COR-L47 (cell line): ENCODE data around the gene SPTB.
A peak's percentile ranks its signal among the peaks of the same experiment; 100 is the strongest.

Experiments used
- DNase-seq: peaks from one replicate; lab custom pipeline; 2025; lab: John Stamatoyannopoulos, UW

Gene SPTB

DNA sequence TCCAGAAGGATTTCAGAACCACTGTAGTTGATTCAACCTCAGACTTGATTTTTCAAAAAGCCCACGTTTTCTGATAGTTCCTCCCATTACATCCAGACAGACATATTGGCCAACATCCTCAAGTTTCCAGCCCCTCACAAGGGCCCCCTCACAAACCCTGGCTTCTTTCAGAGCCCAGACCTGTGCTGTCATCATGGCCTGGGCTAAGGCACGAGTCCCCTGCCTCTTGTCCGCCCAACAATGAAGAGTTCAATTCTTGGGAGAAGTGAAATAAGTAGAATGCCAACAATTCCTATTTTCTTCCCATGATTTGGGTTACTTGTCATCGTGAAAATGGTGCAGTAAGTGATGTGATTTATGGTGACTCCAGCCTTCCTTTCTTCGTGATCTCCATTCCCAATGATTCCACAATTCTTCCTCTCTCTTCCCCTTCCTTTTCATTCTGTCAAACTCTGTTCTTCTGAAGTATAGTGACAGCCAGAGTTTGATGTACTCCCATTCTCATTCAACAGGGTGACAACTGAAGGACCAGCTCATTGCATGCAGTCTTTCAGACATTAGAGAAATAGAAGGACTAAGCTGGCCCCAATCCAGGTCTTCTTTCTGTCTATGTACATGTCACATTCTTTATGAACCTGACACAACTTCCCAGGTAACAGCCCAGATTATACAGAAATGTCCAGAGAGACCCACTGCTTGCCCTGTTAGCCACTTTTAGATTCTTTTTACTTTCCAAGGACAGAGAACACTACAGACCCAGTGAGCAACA is 29.2 kb downstream of the SPTB start:
- DNase-seq: no peak

DNA sequence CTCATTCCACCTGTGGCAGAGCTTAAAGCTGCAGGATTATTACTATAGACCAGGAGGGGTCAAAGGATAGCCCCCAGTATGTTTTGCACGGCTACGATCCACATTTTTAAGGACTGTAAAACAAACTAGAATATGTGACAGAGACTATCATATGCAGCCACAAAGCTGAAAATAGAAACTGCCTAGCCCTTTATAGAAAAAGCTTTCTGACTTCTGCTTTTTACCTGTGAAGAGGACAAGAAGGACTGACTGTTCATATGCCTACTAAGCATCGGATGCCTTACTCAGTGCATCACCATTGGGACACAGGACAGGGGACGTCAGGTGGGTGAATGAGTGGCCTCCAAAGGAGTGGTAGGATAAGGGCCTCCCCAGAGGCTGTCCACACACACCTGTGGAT is 29.8 kb downstream of the SPTB start:
- no peak for DNase-seq

DNA sequence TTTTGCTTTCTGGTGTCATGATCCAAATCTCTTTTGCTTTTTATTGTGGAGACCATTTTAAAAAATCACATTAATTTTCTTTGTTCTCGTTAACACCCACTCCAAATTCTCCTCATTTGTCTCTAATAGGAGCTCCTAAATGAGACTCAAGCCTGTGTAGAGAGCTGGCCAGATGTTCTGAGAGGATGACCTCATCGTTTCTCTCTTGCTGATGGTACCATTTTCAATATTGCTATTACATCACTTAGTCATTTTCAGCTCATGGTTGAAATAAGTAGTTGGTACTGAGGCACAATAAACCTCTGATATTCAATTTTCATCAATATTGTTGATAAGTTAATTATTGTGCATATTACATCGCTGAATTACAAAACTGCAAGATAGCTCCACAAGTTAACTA is 31.5 kb downstream of the SPTB start:
- DNase-seq: no peak

DNA sequence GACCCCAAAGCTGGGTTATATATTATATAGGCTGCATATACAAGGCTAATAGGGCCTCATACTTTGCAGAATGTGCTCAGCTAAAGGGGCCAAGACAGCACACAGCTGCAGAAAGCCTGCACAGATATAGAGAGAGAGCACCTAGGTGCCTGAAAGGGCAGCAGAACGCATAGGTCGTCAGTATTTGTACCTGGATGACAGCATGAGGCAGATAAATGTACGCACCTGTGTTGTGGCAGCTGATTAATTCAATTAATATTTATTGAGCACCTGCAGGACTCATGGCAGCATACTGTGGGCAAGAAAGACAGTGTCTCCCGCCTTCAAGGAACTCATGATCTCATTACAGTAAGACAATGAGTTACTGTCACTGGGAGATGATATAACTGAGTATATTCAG is 33.4 kb downstream of the SPTB start:
- DNase-seq: no peak

DNA sequence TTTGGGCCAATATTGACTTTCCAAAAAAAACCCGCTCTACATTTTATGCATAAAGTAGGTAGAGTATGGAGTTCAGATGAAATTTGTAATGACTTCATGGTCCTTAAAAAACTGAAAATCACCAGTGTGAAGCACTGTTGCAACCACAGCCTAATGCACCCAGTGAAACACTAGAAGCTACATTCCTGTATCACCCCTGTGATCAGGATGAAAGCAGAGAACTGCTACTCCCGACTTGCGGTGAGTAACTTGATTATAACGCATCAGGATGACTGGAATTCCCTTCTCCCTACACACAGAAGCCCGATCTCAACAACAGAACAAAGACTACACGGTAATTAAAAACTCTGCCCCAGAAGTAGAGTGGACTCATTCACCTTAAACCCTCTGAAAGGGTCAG is 33.8 kb downstream of the SPTB start:
- no peak for DNase-seq

DNA sequence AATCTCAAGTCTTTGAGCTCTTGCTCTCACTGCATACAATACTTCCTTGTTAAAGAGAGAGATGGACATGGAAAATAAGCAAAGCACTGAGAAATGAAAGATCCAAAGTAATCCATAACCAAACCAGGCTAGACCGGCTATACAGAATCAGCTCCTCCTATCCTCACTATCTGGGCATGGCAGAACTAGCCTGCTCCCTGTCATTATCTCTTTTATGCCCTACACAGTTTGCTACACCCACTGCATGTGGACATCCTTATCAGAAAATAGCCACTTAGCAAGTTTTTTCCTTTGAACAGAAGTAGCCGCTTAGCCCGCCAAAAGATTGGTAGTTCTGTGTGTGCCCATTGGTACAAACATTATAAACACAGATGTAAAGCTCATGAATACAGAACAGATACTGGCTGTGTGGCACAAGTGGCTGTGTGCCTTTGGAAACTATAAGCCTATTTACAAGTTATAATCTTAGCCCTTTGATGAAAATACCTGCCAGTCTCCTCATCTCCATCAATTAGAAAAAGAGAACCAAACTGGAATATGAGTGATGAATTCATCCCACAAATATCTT is 34.7 kb downstream of the SPTB start:
- no peak for DNase-seq

DNA sequence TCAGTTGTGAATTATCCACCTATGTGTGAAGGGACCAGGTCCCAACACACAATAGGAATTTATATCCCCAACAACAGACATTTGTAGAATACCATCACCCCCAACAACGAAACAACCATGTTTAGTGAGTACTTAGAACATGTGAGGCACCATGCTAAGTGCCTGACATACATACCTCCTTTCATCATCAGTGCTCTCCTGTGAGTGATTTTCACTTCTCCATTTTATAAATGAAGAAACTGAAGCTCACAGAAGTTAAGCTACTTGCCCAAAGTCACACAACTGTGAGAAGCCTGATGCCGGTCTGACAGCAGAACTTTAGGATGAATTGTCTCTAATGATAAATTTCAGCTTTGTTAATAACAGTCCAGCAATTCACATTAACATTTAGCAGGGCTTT is 35.4 kb downstream of the SPTB start:
- DNase-seq: no peak

DNA sequence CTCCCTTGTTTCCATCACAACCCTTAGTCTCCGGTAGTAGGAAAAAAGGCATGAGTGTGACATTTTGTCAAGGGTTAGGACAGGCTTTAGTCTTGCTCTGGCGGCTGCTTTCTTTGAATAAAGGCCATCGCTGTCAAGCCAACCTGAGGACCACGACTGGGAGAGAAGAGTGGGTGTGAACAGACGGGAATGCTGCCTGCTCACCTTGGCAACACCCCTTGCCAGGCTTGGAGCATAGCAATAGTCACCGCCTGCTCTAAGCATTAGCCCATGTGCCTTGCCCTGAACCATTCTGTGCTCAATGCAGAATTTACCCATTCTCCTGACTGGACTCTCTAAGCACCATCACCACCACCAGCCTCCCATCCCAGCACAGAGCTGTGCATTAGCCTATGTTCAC is 36.2 kb downstream of the SPTB start:
- DNase-seq: no peak

DNA sequence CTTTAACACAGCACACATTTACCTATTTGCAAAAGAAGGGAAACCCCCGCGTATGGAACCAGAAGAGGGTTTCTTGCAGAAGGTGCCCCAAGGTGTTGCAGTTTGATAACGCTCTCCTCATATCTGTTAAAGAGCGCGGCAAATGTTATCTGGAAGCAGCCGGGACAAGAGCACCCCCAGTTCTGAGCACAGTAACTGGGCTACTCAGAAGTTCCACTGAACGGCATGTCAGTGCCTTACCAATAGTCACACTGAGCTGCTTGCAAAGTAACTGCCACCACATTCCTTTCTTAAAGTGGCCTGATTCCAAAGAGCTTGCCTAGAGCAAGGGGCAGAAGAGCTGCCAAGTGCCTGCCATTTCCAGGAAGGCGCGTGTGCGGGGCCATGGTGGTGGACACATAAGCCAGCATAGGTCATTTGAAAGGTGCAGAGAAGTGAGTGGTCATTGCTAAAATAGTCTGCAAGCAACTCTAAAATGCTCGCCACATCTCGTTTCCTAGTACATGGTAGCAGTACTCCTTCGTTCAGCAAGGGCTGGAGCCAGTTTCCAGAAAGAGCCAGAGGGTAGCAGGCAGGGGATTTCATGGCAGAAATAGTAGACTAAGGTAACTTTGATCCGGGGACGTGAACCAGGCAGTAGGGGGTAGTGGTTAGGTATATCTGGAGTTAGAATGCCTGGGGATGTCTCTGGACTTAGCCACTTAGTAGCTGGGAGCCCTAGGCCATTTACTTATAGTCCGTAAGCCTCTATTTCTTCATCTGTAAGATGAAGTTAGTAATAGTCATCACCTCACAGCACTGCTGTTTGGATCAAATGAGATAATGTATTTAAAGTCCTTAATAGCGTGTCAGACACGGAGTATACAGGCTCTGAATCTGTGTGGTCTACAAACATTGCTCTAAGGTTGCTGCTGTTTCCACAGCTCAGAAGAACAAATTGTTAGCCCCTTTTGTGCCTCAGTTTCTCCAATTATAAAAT is 37.6 kb downstream of the SPTB start:
- DNase-seq: no peak

DNA sequence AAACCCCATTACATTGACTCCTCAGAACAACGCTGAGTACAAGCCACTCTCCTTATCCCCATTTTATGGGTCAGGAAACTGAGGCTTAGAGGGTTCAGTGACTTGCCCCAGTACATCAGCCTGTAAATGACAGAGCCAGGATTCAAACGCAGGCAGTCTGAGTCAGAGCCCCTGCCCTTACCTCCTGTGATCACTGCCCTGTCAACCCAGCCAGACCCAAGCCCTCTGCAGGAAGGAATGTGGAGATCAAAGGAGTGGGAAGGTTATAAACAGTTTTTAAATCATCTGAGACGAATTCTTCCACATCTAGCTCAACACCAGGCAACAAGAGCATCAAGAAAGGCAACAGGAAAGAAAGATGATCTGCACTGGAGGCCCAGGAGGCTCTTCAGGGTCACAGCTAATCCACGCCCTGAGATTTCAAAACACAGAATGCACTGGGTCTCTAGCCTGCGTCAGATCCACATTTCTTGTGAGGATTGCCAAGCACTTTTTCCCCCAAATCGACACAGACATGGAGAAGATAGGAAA is 38.5 kb downstream of the SPTB start:
- no peak for DNase-seq

DNA sequence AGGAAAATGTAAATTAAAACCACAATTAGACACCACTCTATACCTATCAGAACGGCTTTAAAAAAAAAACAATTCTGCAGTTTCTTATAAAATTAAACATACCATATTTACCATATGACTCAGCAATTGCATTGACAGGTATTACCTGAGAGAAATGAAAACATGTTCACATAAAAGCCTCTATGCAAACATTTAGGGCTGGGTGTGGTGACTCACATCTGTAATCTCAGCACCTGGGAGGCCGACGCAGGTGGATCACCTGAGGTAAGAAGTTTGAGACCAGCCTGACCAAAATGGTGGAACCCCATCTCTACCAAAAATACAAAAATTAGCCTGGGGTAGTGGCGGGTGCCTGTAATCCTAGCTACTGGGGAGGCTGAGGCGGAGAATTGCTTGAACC is 41.1 kb downstream of the SPTB start:
- no peak for DNase-seq

DNA sequence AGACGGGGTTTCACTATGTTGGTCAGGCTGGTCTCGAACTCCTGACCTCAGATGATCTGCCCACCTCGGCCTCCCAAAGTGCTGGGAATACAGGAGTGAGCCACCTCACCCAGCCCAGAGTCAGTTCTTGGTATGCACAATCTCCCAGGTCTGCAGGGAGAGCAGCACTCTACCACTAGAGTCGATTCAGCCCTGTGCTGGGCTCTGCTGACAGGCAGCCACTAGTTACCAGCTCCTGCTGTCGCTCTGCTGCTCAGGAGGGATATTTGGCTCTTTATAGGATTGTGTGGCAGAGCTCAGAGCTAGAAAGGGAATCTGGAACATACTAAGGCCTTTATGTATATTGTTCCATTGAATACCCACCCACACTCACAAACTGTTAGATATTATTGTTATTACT is 44.3 kb downstream of the SPTB start:
- DNase-seq: no peak

DNA sequence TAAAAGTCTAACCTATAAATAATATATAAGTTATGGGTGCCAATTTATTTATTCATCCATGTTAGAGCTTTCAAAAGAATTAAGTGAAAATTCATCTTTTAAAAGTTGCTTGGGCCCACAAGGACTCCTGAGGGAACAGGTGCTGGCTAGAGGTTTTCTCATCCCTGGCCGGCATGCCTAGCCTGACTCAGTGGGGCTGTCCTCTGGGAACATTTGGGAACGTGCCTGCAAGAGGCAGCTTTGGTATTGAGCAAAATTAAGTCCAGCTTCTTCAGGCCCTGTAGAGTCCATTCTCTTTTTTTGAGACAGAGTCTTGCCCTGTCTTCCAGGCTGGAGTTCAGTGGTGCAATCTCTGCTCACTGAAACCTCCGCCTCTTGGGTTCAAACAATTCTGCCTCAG is 44.7 kb downstream of the SPTB start:
- DNase-seq: no peak

DNA sequence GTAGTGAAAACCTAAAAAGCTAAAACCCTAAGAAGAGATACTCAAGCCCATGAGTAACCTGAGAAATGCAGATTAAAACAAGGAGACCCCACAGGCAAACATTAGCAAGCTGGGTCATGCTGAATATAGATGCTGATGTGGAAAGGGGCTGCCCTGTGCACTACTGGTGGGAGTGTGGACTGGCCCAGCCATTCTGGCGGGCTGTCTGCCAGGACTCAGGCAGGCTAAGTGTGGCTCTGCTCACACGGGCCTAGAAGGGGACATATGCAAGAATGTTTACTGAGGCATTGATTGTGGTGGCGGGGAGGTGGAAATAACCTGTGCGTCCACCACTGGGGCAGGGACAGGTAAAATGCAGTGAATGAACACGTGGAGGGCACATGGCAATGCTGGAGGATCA is 48.3 kb downstream of the SPTB start:
- no peak for DNase-seq

DNA sequence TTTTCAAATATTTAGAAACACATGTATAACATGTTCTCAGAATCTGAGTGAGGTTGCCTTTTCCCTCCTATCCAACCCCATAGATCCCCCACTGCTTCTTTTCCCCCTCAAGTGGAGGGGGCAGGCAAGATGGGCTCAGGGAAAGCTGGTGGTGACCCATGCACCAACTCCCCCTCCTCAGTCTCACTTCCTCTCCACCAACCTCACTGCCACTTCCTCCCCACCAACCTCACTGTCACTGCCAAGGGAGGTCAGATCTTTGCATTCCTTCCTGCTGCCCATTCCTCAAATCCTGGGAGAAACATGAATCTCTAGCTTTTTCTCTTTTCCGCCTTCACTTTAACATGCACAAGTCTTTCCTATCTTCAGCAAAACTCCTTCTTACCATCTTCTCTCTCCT is 48.7 kb downstream of the SPTB start:
- DNase-seq: no peak

DNA sequence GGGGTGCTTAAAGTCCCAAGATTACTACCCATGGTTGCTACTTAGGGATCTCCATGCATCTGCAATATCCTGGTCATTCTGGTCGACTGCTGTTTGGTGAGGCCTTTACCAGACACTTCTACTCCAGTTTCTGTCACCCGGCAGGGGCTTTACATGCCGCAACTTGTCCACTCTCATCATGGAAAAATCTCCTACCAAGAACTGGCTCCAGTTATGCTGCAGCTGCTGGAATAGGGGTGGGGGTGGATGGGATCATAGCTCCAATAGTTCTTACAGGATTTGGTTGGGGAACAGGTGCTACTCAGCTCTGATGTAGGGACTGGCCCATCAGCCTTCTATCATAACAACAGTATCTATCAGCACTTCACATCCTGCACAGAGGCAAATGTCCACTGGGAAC is 51.6 kb downstream of the SPTB start:
- DNase-seq: no peak

DNA sequence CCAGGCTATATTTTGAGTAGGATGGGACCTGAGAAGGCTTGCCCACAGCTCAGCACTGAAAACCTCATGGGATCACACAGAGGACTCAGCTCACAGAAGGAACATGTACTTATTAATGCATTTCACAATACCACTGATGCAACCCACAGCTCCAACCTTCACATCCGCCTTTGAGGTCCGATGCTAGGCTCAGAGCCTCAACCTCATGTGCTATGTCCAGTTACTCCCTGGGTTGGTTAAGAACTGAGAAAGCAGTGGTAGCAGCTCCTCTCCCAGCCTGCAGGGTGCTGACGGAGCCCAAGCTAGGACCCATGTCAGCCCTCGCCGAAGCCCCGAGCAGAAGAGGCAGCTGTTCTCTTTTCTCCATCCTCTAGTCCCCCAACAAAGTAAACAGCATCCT is 52.9 kb downstream of the SPTB start:
- DNase-seq: no peak

DNA sequence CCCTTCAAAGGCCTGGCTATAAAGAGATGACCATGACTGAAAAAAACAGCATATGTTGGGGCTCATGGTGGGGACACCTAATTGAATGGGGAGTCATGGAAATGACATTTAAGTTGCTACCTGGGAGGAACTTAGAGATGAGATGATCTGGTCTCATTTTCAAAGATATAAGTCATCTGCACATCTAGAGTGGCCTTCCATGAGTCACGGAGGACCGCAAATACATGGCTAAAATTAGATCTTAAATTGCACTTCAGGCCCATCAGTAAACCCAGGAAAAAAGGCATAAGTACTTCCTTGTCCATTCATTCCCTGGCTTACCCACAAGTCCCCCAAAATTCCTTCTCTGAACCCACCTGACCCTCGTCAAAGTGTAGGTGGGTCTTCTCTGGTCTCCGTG is 53.4 kb downstream of the SPTB start:
- no peak for DNase-seq

DNA sequence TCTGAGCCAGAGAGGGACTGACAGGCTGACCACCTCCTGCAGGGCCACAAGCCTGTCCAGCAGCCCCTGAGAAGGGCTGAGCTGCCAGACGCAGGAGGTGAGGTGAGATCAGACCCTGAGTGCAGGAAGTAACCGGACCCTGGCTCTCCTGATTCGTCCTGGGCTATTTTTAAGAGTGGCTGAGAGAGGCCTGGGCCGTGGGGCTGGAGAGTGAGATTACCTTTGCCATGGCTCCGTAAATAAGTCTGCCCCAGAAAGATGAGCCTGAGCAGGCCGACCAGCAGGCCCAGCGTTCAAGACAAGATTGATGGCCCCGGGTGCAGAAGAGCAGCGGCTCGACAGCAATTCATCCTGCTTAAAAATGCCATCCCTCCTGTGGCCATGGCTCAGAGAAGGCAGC is 54.2 kb downstream of the SPTB start:
- no peak for DNase-seq

DNA sequence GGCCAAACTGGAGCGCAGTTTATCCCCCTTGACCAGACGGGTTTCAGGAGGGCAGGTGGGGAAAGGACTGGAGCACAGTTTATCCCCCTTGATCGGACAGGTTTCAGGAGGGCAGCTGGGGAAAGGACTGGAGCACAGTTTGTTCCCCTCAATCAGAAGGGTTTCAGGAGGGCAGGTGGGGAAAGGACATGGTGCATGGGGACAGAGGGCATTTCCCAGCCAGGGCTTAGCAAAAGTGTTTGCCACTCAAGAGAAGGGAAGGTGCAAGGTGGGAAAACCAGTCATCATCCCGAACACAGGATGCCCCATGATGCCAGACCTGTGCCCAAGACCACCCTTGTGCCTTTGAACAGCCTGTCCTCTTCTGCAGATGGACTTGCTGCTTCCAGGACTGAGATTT is 54.7 kb downstream of the SPTB start:
- no peak for DNase-seq

DNA sequence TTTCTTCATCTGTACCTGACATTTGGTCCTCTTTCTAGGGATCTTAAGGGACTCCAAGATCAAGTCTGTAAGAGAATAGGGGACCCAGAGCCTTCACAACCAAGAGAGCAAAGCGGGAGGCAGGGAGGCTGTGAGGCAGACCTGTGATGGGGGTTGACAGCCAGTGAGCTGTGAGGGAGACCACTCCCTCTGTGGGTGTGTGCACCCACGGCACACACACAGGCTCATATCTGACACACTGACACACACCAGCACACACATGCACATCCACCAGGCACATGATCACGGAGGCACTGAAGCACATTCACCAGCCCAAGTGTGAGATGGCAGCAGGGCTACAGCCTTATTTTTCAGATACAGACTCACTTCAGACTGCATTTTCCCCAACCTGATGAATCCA is 55.2 kb downstream of the SPTB start:
- DNase-seq: no peak

DNA sequence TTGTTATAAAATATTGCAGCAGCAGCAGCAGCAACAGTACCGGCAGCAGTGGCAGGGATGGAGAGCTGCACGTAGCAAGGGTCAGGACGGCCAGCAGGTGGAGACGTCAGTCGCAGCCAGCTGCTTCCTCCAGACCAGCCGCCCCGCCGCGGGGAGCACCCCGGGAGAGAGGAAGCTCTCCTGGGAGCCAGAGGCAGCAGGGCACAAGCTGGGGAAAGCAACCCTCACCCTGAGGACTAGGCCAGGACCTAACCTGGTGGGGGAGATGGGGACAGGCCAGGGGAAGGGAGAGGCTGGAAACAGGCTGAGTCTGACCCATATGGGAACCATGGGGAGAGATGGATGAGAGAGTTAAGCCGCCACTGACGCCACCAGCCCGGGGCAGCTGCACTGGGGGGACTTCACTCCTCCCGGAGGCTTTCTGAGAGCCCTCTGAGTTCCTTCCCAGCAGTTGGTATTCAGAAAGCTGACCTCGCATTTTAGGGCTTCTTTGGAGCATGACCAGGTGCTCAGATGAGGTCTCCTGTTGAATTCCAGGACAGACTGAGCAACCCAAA is 56.3 kb downstream of the SPTB start:
- peak; percentile 83 for DNase-seq
